ENCODE results near the gene LGALSL.

DNA sequence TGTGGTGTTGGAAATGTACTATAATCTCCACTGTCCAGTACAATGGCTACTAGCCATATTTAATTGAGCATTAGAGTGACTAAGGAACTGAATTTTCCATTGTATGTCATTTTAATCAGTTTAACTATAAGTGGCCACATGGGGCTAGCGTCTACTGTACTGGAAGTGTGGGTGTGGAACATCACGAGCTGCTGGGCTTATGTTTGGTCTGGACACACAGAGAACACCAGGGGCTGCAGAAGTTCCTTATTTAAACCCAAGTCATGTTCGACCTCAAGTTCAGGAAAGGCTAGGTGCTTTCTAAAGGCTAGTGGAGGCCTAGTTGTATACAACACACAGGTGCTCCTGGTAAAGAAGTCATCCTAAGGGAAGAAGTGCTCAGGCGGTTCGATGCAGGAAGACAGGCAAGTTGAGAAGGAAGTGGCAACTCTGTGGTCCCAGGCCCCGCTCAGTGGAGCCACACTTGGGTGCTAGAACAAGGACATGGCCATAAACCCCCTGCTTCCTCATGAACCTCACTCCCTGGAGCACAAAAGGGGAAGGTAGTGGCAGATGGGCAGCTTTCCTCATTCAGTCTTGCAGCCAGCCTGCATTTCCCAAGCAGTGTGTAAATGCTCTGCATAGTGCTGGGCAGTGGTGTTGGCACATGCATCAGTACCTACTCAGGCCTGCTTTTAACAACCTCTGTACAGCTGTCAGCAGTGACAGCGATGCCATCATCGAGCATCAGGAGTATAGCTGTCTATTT, 13.3 kb downstream of the LGALSL start:
- TF ChIP-seq, protein P1, sequence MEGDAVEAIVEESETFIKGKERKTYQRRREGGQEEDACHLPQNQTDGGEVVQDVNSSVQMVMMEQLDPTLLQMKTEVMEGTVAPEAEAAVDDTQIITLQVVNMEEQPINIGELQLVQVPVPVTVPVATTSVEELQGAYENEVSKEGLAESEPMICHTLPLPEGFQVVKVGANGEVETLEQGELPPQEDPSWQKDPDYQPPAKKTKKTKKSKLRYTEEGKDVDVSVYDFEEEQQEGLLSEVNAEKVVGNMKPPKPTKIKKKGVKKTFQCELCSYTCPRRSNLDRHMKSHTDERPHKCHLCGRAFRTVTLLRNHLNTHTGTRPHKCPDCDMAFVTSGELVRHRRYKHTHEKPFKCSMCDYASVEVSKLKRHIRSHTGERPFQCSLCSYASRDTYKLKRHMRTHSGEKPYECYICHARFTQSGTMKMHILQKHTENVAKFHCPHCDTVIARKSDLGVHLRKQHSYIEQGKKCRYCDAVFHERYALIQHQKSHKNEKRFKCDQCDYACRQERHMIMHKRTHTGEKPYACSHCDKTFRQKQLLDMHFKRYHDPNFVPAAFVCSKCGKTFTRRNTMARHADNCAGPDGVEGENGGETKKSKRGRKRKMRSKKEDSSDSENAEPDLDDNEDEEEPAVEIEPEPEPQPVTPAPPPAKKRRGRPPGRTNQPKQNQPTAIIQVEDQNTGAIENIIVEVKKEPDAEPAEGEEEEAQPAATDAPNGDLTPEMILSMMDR (IDR thresholded peaks at IDR 0.05 in 4 of 5, conservative IDR thresholded peaks at IDR 0.05 in 1 of 5), result no peak
- no peak for TF ChIP-seq POLR2A (IDR thresholded peaks at IDR 0.05)
